Pons (tissue), 1 donor: ENCODE results near the gene MCOLN2.

Experiments
- DNase-seq: peaks from one replicate; pipeline ENCODE4 v3.0.0-alpha.2; 2016; ENCODE audit warnings: low spot score

MCOLN2 gene

DNA sequence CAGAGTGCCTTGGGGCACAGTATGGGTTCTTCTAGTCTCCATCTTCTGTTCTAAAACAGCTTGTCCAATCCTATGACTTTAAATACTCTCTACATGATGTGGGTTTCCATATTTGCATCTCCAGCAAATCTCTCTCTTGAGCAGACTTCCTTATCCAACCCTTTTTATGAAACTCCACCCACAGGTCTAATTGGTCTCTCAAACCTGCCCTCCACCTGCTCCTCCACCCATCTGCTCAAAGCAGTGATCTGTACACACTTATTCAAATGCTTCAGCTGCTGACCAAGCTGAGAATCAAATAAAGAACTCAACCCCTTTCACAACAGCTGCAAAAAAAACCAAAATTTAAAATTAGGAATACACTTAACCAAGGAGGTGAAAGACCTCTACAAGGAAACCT is 11.5 kb downstream of the MCOLN2 start:
- DNase-seq: no peak

DNA sequence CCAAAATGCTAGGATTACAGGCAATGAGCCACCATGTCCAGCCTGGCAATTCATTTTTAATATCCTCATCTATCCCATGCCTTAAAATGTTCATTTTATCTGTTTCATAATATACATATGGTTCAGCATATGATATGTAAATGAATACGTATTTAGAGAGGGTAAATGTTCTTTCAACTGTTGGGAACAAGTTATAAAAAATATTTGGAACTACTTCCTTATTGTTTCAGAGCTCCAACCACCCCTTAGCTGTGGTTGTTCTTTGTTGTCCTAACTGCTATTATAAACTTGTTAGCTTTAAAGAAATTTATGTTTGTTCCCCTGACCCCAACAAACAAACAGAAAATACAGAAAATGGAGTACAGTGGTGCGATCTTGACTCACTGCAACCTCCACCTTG is 14.5 kb downstream of the MCOLN2 start:
- DNase-seq: no peak

DNA sequence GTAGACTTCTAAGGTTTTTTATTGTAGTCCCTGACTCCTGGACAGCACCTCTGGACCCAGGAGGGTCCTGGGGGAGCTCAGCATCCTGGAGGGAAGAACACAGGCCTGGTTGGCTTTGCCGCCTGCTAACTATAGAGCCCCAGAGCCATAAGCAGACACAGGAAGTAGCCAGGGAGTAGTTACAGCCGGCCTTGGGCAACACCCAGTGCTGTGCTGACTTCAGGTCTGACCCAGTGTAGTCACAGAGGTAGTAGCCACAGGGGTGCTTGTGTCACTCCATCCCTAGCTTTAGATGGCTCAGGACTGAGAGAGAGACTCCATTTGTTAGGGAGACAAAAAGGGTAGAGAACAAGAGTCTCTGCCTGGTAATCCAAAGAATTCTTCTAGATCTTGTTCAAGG is 21.9 kb downstream of the MCOLN2 start:
- no peak for DNase-seq

DNA sequence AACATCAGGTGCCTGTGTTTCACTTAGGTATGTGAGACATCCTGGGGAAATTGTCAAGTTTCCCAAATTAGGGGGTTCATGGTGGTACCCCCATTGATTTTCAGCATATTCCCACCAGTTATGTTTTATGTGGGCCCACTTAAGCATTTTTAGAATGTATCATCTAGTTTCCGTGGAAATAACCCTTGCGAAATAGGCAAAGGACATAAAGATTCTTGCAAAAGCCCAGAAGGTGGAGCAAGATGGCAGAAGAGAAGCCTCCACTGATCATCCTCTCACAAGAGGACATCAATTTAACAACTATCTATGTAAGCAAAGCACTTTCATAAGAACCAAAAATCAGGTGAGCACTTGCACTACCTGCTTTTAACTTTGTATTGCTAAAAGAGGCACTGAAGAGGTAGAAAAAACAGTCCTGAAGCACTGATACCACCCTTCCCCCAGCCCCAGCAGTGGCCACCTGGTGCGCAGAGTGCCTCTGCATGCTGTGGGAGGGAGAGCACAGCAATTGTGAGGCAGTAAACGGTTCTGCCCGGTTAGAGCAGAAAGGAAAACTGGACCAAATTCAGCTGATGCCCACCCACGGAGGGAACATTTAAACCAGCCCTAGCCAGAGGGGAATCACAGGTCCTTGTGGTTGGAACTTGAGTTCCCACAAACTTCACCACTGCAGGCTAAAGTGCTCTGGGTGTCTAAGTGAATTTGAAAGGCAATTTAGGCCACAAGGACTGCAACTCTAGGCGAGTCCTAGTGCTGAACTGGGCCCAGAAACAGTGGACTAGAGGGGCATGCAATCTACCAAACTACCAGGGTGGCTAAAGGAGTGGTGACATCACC is 23.2 kb downstream of the MCOLN2 start:
- no peak for DNase-seq

DNA sequence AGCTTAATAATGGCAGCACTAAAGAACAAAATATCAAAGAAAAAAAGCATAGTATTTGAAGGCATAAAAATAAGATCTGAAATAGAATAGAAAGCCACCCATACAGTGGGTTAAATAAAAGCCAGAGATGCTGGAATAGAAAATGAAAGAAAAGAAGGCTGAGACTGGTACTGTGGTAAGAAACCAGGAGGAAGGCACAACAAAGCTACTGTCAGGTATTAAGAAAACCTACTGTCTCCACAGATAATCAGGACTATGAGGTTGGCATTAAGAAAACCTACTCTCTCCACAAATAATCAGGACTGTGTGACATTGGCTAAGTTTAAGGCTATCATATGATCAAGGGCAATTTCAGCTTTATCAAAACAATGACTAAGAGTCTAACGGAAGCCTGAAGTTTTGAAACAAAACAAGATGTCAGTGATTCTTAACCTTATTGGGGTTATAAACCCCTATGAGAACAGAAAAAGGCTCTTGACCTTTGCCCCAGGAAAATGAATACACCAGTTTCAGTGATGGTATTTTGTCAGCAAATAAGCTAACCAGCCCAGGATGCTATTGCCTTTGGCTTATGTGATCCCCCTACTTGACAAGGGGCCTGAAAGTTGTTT is 24.4 kb downstream of the MCOLN2 start:
- DNase-seq: no peak

DNA sequence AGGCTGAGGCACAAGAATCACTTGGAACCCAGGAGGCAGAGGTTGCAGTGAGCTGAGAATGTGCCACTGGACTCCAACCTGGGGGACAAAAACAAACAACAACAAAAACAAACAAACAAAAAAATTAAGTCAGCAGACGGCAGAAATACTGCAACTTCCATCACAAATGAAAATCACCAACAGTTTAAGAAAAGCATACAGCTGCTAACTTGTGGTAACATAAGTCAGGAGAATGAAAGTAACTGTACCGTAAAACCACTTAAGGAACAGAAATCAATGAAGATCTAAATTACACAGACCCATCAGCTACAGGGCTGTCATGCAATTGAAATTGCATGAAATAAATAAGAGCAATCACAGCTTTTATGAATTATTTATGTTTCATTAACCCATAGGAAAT is 25.0 kb downstream of the MCOLN2 start:
- DNase-seq: no peak

DNA sequence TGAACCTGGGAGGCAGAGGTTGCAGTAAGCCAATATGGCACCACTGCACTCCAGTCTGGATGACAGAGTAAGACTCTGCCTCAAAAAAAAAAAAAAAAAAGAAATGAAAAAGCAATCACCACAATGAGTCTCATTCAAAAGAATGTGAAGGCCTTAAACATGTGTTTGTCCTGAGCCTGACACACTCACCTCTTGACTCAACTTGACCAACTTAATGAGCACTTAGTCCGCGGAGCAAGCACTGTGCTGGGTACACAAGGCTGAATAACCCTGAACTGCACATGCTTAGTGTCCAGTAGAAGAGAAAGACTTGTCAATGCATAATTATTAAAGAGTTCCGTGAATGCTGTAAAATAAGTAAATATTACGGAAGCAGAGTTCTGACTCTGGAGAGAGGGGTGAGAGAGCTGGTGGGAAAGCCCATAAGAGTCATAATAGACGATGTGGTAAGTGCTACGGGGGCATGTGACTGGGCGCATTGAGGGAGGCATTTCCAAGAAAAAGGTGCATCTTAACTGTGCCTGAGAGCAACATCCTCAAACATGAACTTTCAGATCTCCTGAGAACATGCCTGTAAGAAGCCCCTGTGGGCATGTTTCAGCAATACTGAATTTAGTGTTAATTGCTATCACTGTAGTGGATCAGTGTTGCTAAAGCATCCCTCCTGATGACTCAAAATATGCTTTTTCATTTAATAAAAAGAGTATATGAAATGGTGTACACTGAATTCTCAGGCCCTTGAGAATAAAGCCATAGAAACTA is 27.2 kb downstream of the MCOLN2 start:
- DNase-seq: no peak

DNA sequence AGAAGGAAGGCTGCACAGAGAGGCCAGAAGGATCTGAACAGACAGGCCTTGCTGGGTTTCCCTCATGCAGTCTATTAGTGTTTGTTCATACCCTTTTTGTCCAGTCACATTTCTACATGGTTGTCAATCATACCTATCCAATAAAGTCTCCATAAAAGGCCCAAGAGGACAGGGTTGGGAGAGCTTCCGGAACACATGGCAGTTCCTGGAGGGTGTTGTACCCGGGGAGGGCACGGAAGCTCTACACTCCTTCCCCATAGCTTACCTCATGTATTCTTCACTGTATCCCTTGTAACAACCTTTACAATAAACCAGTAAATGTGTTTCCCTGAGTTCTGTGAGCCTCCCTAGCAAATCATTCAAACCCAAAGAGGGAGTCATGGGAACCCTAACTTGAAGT is 28.0 kb downstream of the MCOLN2 start:
- DNase-seq: no peak

DNA sequence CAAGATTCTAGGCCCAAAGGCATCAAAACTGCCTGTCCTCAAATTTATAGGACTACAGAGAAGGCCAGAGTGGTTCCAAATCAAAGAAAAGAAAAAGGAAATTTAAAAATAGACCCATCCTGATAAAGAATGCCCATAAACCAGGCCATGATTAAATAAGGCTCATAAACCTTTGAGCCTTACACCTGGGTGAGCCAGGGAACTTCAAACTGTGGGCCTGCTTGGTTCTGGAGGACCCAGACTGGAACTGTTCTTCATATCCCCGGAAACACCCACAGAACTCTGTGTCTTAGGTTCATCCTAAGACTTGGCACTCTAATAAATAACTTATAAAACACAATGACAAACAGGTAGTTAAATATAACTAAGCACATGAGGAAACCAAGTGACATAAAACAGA is 28.8 kb downstream of the MCOLN2 start:
- DNase-seq: no peak

DNA sequence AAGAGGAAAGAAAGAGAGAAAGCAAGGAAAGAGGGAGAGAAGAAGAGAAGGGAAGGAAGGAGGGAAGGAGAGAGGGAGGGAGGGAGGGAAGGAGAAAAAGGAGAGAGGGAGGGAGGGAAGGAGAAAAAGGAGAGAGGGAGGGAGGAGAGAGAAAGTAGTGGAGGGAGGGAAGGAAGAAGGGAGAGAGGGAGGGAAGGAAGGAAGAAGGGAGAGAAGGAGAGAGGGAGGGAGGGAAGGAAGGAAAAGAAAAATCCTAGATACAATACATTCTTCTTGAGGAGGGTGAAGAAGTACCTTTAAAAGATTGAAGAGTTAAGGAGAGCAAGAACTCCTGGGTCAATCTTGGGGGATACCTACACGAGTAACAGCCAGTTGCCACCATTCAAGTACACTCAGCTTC is 29.2 kb downstream of the MCOLN2 start:
- DNase-seq: no peak

DNA sequence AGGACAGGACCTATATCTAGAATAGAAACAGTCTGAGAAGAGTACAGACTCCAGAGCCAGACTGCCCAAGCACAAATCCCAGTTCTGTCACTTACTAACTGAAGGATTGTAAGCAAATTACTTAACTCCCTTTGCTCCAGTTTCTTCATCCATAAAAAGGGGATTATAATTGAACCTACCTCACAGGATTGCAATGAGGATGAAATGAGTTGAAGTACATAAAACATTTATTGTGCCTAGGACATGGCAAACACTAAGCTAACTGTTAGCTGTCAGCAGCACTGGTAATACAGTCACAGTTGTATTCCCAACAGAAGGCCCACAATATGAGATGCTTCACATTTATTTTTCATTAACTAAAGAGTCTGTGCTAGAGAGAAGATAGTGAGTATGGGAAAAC is 33.9 kb downstream of the MCOLN2 start:
- DNase-seq: no peak

DNA sequence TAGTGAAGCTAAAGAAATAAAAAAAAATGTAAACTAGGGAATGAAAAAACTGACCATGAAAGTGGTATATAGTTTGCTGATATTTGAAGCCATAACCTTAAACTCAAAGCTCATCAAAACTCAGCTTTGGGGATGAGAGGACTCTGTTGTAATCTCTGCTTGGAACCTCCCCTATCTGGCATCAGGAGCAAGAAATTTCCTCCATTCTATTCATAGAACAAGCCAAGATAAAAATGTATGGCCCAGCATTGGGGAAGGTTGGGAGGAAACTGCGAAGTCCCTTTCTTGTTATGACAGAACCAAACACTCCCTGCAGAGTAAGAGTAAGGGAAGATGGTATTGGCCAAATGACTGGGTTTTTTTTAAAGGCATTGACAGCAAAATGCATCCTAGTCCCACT is 35.6 kb downstream of the MCOLN2 start:
- no peak for DNase-seq

DNA sequence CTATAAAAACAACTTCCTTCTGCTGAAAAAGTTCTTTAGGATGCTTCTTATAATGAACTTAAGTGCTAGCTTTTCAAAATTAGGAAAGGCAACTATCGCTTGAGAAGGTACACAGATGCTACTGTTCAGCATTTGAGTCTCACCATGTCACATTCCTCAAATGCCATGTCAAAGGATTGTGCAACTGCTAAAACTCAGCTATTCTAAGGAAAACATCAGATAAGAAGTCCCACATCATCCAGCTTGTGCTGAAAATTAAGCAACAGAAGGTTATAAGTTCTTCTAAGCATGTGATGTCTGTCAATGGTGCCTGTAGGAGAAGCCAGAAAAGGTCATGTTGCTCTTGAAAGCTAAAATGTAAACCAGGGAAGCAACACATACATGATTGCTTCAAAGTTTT is 36.5 kb downstream of the MCOLN2 start:
- DNase-seq: no peak

DNA sequence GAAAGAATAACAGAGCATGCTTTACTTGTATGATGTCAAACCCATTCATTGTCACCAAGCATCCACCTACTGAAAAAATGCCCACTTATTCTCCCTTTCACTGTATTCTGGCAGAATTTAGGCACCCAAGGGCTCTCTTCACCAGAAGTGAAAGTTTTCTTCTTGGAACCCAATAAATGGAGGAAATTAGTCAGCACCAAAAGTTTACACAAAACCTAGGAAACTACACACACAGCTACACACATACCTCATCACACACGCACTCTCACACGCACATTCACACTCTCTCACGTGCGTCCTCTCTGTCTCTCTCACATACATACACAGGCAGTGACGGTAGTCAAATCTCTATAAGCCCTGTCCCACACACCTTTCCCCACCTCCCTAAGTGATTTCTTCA is 37.6 kb downstream of the MCOLN2 start:
- DNase-seq: no peak

DNA sequence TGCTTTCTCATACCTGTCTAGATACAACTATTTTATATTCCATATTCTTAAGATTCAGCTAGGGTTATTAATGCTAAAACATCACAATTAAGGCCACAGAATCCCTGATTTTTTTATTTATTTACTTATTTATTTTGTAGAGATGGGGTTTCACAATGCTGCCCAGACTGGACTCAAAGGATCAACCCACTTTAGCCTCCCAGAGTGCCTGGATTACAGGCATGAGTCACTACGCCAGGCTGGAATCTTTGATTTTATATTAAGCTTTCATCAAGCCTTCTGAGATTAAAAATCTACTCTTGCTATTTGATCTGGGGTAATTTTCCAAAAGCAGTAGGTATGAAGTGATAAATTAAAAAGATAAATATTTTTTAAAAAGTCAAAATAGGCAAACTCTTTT is 38.9 kb downstream of the MCOLN2 start:
- no peak for DNase-seq

DNA sequence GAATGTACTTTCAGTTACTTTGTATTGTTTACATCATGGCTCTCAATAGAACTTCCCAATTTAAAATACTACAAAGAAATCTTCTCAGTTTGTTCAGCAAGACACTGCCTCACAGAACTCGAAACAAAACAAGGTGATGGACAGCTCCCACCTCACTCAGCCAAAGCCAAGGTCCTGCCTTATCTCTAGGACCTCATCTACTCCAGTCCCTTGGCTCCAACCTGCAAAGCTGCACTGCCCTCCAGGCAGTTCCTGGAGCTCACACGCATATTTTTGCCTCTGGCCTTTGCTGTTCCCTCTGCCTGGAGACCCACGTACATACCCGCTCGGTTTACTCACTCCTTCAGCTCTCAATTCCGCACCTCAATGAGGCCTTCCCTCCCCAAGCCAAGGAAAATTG is 40.3 kb downstream of the MCOLN2 start:
- no peak for DNase-seq

DNA sequence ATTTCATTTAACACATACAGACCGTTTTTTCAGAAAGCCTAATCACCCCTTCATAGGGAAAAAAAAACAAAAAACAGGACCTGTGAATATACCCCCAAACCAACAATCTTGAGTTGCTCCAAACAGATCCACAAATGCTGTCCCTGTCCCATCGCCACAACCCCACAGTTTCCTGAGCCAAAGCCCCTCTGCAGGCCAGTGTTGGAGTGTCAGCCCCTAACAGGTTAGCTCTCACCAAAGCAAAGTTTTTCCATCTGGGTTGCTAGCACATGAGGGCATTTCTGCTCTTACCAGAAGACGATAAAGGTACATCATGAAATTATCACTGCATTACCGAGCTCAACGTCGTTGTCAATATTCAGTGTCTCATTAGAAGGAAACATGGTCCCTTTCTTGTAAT is 40.8 kb downstream of the MCOLN2 start:
- DNase-seq: no peak

DNA sequence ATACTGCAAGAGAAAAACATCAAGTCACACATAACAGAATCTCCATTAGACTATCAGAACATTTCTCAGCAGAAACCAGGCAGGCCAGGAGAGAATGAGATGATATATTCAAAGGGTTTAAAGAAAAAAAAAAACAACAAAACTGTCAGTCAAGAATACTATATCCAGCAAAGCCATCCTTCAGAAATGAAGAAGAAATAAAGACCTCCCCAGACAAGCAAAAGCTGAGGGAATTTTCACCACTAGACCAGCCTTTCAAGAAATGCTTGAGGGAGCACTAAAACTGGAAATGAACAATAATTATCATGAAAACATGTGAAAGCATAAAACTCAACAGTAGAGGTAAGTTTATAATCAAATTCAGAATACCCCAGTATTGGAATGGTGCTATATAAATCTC is 47.2 kb downstream of the MCOLN2 start:
- no peak for DNase-seq

DNA sequence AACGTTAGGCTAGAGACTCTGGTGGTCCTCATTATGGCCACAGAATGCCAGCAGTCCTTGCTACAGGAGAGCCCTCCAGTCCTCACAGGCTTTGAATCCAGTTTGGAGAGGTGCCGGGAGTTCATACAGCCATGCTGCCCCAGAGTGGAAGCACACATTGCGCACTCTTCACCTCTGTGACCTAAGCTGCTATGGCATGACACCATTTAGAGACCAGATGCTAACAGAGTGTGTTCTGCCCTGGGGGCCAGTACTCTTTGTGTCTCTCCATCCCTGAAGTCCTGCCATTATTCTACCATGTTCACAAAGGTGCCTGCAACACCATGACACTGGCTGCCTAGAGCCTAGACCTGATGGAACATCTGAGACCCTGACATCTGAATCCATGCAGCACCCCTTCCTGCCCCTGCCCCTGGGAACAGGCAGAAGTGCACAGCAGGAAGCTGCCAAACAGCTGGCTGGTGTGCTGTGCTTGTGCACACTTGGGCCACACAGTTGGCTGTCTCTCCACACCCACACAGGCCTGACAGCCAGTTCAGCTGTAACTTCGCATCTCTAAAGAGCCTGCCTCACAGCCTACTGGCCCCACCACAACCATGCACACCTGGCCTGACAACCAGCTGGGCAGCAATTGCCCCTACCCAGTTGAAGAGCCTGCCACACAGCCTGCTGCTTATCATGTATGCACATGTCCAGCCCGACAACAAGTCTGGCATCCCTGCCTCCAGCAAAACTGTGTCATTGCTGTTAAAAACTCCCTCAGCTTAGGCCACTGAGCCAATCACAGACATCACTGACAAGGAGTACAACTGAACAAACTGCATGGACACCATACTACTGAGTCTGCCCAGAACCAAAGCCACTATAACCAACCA is 49.1 kb downstream of the MCOLN2 start:
- DNase-seq: no peak

DNA sequence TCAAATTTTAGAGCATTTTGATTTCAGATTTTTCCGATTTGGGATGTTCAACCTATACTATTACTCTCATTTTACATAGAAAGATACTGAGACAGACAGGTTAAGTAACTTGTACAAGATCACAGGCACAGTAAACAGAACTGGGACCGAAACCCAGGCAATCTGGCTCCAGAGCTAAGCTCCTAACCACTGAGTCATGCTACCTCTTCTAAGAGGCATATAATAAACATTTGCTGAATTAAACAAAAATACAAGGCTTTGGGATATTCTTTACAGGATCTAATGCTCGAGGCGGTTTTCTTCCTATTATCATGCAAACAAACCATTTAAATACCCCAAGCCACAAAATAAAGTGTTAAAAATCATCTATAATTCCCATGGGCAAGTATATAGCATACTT is 50.3 kb downstream of the MCOLN2 start:
- no peak for DNase-seq

DNA sequence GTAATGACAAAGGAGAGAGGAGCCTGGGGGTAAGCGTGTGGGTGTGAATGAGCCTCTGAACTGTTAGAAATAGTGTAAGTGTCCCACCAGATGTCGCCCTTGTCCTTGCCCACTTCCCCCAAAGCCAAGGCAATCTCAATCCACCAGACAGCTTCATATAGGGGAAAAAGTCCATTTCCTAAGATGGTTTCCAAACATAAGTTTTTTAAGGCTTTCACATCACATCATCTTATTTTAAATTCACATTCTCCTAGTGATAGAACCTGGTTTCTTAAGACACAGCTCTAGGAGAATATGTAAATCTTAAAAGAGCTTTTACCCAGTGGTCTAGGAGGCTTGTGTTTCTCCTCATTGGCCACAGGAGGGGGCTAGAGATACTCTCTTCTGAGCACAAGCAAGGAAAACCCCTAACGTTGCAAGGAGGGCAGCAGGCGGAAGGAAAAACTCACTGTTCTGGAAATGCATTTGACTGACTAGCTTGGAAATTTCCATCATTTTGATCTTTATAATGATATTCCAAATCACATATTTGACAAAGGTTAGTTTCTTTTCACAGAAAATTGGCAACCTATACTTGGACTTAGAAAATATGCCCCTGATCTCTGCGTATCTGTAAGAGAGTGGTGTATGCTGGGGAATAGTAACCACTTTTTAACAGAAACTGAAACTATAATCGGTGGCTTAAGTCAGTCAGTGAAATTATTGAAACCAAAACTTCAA is 52.0 kb downstream of the MCOLN2 start:
- peak; percentile 98 for DNase-seq

DNA sequence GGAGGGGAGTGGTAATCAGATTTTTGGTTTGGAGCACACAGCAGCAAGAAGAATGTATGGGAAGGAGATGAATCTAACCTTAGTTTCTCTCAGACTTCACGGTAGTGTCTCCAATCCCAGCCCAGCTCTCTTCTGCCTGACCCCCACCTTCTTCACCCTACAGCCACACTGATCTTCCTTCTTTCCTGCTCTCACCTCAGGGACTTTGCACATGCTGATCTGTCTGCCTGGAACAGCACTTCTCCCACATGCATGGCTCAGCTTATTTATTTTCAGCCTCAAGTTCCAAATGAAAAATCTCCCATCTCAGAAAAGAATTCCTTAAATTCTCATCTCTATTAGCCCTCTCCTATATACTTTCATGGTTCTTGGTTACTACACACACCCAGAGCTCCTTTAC is 55.1 kb downstream of the MCOLN2 start:
- DNase-seq: no peak
